ENCODE results near the gene PNMA8B. TPM values are rescaled to one million over a fixed set of nuclear protein-coding genes. Genes with fewer than 3 reads are reported as not detected.

PNMA8B gene
- total RNA-seq, 2 experiments from 2014 or later, result 0.14 to 0.19 TPM

DNA sequence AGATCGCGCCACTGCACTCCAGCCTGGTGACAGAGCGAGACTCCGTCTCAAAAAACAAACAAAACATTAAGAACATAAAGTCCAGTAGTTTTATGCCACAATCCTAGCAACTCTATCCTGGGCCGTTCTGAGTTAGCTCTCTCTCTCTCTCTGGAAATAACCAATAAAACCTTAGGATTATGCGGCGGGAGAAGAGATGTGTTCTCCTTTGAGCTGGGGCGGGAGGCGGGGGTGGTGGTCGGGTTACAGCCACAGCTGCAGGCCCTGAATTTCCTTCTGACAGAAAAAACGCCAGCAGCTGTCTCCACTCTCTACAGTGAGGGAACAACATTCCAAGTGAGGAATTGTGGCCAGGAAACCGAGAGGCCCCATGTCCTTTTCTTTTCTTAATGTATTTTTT, 15.3 kb downstream of the PNMA8B start:
- no peak overlapping the region for H3K27ac Mint-ChIP-seq
- no peaks in the 10 kb centered on the region for H3K9me3 ChIP-seq (ENCODE audit: control insufficient read depth in 1 of 2, insufficient read depth in 1 of 2, low read length in 2 of 2)
- ATAC-seq (ENCODE audit: poor library complexity), result no peak
- POLR2A ChIA-PET, result no interaction called here
- TF ChIP-seq, protein P1, sequence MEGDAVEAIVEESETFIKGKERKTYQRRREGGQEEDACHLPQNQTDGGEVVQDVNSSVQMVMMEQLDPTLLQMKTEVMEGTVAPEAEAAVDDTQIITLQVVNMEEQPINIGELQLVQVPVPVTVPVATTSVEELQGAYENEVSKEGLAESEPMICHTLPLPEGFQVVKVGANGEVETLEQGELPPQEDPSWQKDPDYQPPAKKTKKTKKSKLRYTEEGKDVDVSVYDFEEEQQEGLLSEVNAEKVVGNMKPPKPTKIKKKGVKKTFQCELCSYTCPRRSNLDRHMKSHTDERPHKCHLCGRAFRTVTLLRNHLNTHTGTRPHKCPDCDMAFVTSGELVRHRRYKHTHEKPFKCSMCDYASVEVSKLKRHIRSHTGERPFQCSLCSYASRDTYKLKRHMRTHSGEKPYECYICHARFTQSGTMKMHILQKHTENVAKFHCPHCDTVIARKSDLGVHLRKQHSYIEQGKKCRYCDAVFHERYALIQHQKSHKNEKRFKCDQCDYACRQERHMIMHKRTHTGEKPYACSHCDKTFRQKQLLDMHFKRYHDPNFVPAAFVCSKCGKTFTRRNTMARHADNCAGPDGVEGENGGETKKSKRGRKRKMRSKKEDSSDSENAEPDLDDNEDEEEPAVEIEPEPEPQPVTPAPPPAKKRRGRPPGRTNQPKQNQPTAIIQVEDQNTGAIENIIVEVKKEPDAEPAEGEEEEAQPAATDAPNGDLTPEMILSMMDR (IDR thresholded peaks at IDR 0.05), result no peak
- no peaks in the 10 kb centered on the region for H3K9me3 Mint-ChIP-seq
- H3K27me3 Mint-ChIP-seq, result peaks cover 60% of the 10 kb centered on the region
- no peak overlapping the region for H3K4me3 Mint-ChIP-seq
- intact Hi-C loops (cut with DNase I, micrococcal nuclease), result no loop called here
- no peaks in the 10 kb centered on the region for H3K36me3 Mint-ChIP-seq (ENCODE audit: low read depth)
- peaks cover 6 to 16% of the 10 kb centered on the region in 2 experiments for H3K27me3 ChIP-seq (ENCODE audit: control insufficient read depth in 1 of 2, insufficient read depth in 2 of 2, low read length in 2 of 2)
- no peak overlapping the region for H3K27ac ChIP-seq (ENCODE audit: low read depth in 1 of 2, low read length in 2 of 2)
- H3K4me1 Mint-ChIP-seq (ENCODE audit: low read depth), result no peaks in the 10 kb centered on the region
- DNase-seq, result no peak
- no peaks in the 10 kb centered on the region for H3K36me3 ChIP-seq (ENCODE audit: insufficient read depth, low read length)
- no peaks in the 10 kb centered on the region for H3K4me1 ChIP-seq (ENCODE audit: insufficient read depth, low read length)
- no peak overlapping the region for H3K4me3 ChIP-seq (ENCODE audit: low read length)
- CTCF ChIA-PET, result no interaction called here

DNA sequence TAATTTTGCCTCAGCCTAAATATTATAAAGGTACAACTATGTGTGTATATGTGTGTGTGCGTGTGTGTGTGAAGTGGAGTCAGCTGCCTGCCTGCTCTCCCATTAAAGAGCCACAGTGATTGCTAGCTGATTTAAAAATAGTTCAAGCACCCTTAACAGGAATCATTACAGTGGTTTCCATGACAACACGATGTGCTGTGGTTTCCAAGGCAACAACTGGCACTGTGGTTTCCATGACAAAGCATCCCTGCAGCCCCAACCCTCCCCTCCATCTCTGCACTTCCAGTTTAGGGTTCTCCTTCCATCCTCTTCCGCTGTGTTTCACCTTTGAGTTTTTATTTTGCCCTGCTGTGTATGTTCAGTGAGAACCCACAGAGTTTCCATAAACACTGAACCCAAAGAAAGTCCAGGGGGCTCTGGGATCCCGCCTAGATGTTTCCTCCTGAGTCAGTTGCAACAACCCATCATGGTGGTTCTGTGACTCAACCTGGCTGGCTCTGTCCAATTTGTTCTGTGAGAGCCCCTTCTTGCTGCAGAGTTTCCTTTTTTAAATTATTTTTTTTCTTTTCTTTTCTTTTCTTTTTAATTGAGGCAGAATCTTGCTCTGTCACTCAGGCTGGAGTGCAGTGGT, 17.2 kb downstream of the PNMA8B start:
- TF ChIP-seq, protein P1 (IDR thresholded peaks at IDR 0.05), result no peak
- ATAC-seq (ENCODE audit: poor library complexity) (peak; percentile 44), DNase-seq (peak in 4 of 14 experiments; percentile 21 to 57 (median 36))
- intact Hi-C loops (cut with DNase I, micrococcal nuclease), result no loop called here
- Mint-ChIP-seq H3K4me3 (no peak overlapping the region), H3K27me3 (peaks cover 58% of the 10 kb centered on the region), H3K27ac (no peak overlapping the region), H3K4me1 (ENCODE audit: low read depth) (no peaks in the 10 kb centered on the region), H3K36me3 (ENCODE audit: low read depth) (no peaks in the 10 kb centered on the region), H3K9me3 (no peaks in the 10 kb centered on the region)
- ChIA-PET CTCF (no interaction called here), POLR2A (no interaction called here)
- Histone ChIP-seq H3K36me3 (ENCODE audit: insufficient read depth, low read length) (no peaks in the 10 kb centered on the region), H3K9me3 (ENCODE audit: control insufficient read depth in 1 of 2, insufficient read depth in 1 of 2, low read length in 2 of 2) (no peaks in the 10 kb centered on the region), H3K4me3 (ENCODE audit: low read length) (no peak overlapping the region), H3K27me3 (ENCODE audit: control insufficient read depth in 1 of 2, insufficient read depth in 2 of 2, low read length in 2 of 2) (peaks cover 16 to 32% of the 10 kb centered on the region in 2 experiments), H3K27ac (ENCODE audit: low read depth in 1 of 2, low read length in 2 of 2) (no peak overlapping the region), H3K4me1 (ENCODE audit: insufficient read depth, low read length) (no peaks in the 10 kb centered on the region)

DNA sequence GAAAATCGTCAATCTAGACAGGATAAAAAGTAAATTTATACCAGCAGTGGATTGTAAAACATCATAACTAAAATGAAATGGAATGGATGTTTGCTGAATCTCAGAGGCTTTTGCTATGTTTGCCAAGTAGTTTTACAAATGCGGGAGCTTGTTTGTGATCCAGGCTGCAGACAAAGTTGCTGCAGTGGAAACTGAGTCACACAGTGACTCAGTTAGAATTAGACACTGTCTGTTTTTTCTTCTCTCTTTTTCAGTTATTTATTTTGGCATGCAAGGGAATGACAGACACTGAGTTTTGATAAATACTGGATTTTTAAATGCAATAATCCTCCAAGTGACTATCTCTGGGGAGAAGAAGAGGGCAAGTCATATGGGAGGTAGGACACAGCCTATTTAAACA, 19.7 kb downstream of the PNMA8B start:
- Mint-ChIP-seq H3K9me3 (no peaks in the 10 kb centered on the region), H3K27me3 (peaks cover 55% of the 10 kb centered on the region), H3K27ac (no peak overlapping the region), H3K36me3 (ENCODE audit: low read depth) (no peaks in the 10 kb centered on the region), H3K4me1 (ENCODE audit: low read depth) (no peaks in the 10 kb centered on the region), H3K4me3 (no peak overlapping the region)
- POLR2A ChIA-PET, result no interaction called here
- DNase-seq (no peak), ATAC-seq (ENCODE audit: poor library complexity) (no peak)
- Histone ChIP-seq H3K4me3 (ENCODE audit: low read length) (no peak overlapping the region), H3K36me3 (ENCODE audit: insufficient read depth, low read length) (no peaks in the 10 kb centered on the region), H3K9me3 (ENCODE audit: control insufficient read depth in 1 of 2, insufficient read depth in 1 of 2, low read length in 2 of 2) (peaks cover 0 to 3% of the 10 kb centered on the region in 2 experiments), H3K27ac (ENCODE audit: low read depth in 1 of 2, low read length in 2 of 2) (no peak overlapping the region), H3K27me3 (ENCODE audit: control insufficient read depth in 1 of 2, insufficient read depth in 2 of 2, low read length in 2 of 2) (peaks cover 36 to 47% of the 10 kb centered on the region in 2 experiments), H3K4me1 (ENCODE audit: insufficient read depth, low read length) (peaks cover 7% of the 10 kb centered on the region)
- CTCF ChIA-PET, result interaction anchor here (0.6 kb wide), 1 partner anchor 593 kb away, joined by 4 read pairs; no protein-coding TSS in a partner anchor
- TF ChIP-seq, protein P1 (IDR thresholded peaks at IDR 0.05), result no peak
- intact Hi-C loops (cut with DNase I, micrococcal nuclease), result no loop called here

All from CD4-positive, alpha-beta T cell (primary cell).